ENCODE measurements around the gene PLCXD3. TPM values are rescaled to one million over a fixed set of nuclear protein-coding genes. Genes with fewer than 3 reads are reported as not detected.

PLCXD3 gene
- total and polyA plus RNA-seq, 2 of the 4 experiments (the other 2 are of a cell fraction) = under 0.01 to 0.02 TPM

DNA sequence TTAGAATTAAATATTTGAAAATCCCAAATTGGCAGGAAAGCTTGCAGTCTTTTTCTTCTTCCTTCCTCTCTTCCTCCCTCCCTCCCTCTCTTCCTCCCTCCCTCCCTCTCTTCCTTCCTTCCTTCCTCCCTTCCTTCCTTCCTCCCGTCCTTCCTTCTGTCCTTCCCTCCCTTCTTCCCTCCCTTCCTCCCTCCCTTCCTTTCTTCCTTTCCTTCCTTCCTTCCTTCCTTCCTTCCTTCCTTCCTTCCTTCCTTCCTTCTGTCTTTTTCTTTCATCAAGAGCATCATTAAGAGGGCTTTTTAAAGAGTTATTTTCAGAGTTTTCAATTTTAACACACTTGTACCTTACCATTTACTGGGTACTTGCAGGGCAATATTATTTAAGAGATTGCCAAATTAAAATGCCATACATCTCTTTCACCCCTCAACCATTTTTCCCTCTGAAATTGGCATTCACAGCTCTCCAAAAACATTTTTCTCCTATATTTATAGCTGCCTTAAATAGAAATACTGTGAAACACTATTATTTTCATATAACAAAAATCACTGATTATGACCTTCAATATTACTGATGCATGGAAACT is 197.8 kb downstream of the PLCXD3 start:
- CTCF ChIA-PET = interaction anchor here (0.6 kb wide), 1 partner anchor 303 kb away, joined by 3 read pairs; no protein-coding TSS in a partner anchor
- H4K91ac ChIP-seq (ENCODE audit: insufficient read depth, low read depth, low read length) = no peak overlapping the region
- no peak overlapping the region for H2BK5ac ChIP-seq (ENCODE audit: low read depth, low read length, poor library complexity, severe bottlenecking)
- no peak overlapping the region for H2AK5ac ChIP-seq (ENCODE audit: low read depth, low read length)
- intact Hi-C loops (cut with micrococcal nuclease) = no loop called here
- H4K5ac ChIP-seq (ENCODE audit: low read depth, low read length) = no peak overlapping the region
- no peak for TF ChIP-seq MAZ (IDR thresholded peaks at IDR 0.05; ENCODE audit: borderline replicate concordance, low read depth, low read length)
- H3K9ac ChIP-seq (ENCODE audit: low read depth, low read length) = no peak overlapping the region
- DNase-seq (no peak), ATAC-seq (ENCODE audit: low read depth) (no peak)
- in situ Hi-C loops (cut with MboI; ENCODE audit: low sequenced_read_pairs) = no loop called here
- H3K4ac ChIP-seq (ENCODE audit: low read depth, low read length) = no peak overlapping the region
- H4K8ac ChIP-seq (ENCODE audit: low read depth in 2 of 2, low read length in 2 of 2) = no peak overlapping the region
- dilution Hi-C loops (cut with HindIII; ENCODE audit: low sequenced_read_pairs, unreplicated experiment) = no loop called here
- H3K4me3 ChIP-seq (ENCODE audit: insufficient read depth, low read depth, low read length) = no peak overlapping the region
- H2BK20ac ChIP-seq (ENCODE audit: low read depth, low read length) = no peak overlapping the region
- H4K20me1 ChIP-seq (ENCODE audit: insufficient read depth, low read length) = no peaks in the 10 kb centered on the region
- no peaks in the 10 kb centered on the region for H3K9me3 ChIP-seq (ENCODE audit: control insufficient read depth, insufficient read depth, low read length)
- no peak overlapping the region for H2AFZ ChIP-seq (replicated peaks; ENCODE audit: low read length, poor library complexity)
- no peak overlapping the region for H3K14ac ChIP-seq (replicated peaks; ENCODE audit: low read depth, low read length)
- no peak overlapping the region for H3K27ac ChIP-seq (ENCODE audit: insufficient read depth, low read length)
- no peak overlapping the region for H3K23ac ChIP-seq (ENCODE audit: low read depth, low read length)
- H3K18ac ChIP-seq (ENCODE audit: low read depth, low read length) = no peak overlapping the region
- no peaks in the 10 kb centered on the region; the same call in 1 of the 2 replicates for H3K27me3 ChIP-seq (ENCODE audit: control insufficient read depth, insufficient read depth, low read length)
- H2BK120ac ChIP-seq (ENCODE audit: low read depth, low read length) = no peak overlapping the region
- no peaks in the 10 kb centered on the region for H3K79me1 ChIP-seq (ENCODE audit: low read depth in 1 of 2, low read length in 2 of 2)
- no peak overlapping the region for H2AK9ac ChIP-seq (replicated peaks; ENCODE audit: low read depth, low read length, poor library complexity)
- no peaks in the 10 kb centered on the region for H3K36me3 ChIP-seq (ENCODE audit: control insufficient read depth, insufficient read depth, low read length)
- H2BK15ac ChIP-seq (ENCODE audit: low read depth, low read length) = no peak overlapping the region
- no peak overlapping the region for H3K4me2 ChIP-seq (ENCODE audit: low read depth, low read length)
- no TSS peak for BruUV-seq (replicated peaks)
- POLR2A ChIA-PET (ENCODE audit: unreplicated experiment) = no interaction called here
- H3K56ac ChIP-seq (ENCODE audit: extremely low read depth, insufficient read depth, low read length) = no peak overlapping the region
- no peaks in the 10 kb centered on the region for H3K4me1 ChIP-seq (ENCODE audit: control insufficient read depth, insufficient read depth, low read length)
- no peaks in the 10 kb centered on the region for H3K9me1 ChIP-seq (ENCODE audit: insufficient read depth, low read length)
- WGBS, 2 experiments (ENCODE audit: extremely low coverage in 2 of 2, insufficient read length in 1 of 2) = no CpG with 5 or more reads among the region's 1 CpG

Measured in IMR-90 (cell line).